Body of pancreas (tissue), 4 donors: ENCODE measurements around the gene EPS15.
"Not testable (repeated sequence)": the region's sequence is repeated elsewhere in the genome, so short reads cannot be mapped to it uniquely, and the experiment has no call there.

Experiments used
- POLR2A ChIP-seq, 3 donors: fragments of 450-650 bp; IDR thresholded peaks; one replicate each; pipeline ENCODE4 v1.6.1; 2016; ENCODE audit warnings: antibody characterized with exemption in 3 of 3, mild to moderate bottlenecking in 2 of 3
- TF ChIP-seq, protein P1 (sequence below), 7 experiments: fragments of 450-650 bp in 4 of 7; fragments of 200-600 bp in 3 of 7; sonication (generic) in 3 of 7; IDR thresholded peaks; one replicate each; pipeline ENCODE4 v1.5.1; 2016 to 2019; ENCODE audit warnings: antibody characterized with exemption in 7 of 7

DNA sequence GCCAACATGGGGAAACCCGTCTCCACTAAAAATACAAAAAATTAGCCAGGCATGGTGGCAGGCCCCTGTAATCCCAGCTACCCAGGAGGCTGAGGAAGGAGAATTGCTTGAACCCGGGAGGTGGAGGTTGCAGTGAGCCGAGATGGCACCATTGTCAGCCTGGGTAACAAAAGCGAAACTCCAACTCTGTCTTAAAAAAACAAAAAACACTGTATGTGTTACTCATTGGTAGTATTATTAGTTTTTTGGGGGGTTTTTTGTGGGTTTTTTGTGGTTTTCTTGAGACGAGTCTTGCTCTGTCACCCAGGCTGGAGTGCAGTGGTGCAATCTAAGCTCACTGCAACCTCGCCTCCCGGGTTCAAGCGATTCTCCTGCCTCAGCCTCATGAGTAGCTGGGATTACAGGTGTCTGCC is 17.8 kb downstream of the EPS15 start:
- TF ChIP-seq, protein P1, sequence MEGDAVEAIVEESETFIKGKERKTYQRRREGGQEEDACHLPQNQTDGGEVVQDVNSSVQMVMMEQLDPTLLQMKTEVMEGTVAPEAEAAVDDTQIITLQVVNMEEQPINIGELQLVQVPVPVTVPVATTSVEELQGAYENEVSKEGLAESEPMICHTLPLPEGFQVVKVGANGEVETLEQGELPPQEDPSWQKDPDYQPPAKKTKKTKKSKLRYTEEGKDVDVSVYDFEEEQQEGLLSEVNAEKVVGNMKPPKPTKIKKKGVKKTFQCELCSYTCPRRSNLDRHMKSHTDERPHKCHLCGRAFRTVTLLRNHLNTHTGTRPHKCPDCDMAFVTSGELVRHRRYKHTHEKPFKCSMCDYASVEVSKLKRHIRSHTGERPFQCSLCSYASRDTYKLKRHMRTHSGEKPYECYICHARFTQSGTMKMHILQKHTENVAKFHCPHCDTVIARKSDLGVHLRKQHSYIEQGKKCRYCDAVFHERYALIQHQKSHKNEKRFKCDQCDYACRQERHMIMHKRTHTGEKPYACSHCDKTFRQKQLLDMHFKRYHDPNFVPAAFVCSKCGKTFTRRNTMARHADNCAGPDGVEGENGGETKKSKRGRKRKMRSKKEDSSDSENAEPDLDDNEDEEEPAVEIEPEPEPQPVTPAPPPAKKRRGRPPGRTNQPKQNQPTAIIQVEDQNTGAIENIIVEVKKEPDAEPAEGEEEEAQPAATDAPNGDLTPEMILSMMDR (IDR thresholded peaks at IDR 0.05), result not testable (repeated sequence)
- TF ChIP-seq POLR2A (IDR thresholded peaks at IDR 0.05), result not testable (repeated sequence)
